HG03025 (cell line): ENCODE measurements around the gene GDF10.

Source experiments
- ATAC-seq: cut with Tn5 transposase; IDR thresholded peaks from one replicate; pipeline ENCODE4 v1.9.1; 2021; ENCODE audit warnings: mild to moderate bottlenecking, moderate library complexity; ENCODE audit not compliant: unreplicated experiment, low FRiP score

The GDF10 gene

DNA sequence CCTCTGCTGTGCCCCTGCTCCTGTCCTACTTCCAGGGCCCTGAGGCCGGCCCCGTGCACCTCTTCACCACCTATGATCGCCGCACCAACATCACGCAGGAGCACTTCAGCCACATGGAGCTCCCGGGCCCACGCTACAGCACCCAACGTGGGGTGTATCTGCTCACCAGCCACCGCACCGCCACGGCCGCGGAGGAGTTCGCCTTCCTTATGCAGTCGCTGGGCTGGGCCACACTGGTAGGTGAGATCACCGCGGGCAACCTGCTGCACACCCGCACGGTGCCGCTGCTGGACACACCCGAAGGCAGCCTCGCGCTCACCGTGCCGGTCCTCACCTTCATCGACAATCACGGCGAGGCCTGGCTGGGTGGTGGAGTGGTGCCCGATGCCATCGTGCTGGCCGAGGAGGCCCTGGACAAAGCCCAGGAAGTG lies 50.0 kb downstream of the GDF10 start:
- no peak for ATAC-seq

DNA sequence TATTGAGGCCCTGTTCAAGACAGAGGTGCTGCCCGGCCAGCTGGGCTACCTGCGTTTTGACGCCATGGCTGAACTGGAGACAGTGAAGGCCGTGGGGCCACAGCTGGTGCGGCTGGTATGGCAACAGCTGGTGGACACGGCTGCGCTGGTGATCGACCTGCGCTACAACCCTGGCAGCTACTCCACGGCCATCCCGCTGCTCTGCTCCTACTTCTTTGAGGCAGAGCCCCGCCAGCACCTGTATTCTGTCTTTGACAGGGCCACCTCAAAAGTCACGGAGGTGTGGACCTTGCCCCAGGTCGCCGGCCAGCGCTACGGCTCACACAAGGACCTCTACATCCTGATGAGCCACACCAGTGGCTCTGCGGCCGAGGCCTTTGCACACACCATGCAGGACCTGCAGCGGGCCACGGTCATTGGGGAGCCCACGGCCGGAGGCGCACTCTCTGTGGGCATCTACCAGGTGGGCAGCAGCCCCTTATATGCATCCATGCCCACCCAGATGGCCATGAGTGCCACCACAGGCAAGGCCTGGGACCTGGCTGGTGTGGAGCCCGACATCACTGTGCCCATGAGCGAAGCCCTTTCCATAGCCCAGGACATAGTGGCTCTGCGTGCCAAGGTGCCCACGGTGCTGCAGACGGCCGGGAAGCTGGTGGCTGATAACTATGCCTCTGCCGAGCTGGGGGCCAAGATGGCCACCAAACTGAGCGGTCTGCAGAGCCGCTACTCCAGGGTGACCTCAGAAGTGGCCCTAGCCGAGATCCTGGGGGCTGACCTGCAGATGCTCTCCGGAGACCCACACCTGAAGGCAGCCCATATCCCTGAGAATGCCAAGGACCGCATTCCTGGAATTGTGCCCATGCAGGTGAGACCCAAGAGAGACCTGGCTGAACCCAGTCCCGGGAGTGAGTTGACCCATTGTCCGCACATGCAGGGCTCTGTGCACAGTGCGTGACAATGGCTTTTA lies 51.0 kb downstream of the GDF10 start:
- no peak for ATAC-seq

GRCh38 chr10:47351899-47352815 lies 52.2 kb downstream of the GDF10 start:
- no peak for ATAC-seq

DNA sequence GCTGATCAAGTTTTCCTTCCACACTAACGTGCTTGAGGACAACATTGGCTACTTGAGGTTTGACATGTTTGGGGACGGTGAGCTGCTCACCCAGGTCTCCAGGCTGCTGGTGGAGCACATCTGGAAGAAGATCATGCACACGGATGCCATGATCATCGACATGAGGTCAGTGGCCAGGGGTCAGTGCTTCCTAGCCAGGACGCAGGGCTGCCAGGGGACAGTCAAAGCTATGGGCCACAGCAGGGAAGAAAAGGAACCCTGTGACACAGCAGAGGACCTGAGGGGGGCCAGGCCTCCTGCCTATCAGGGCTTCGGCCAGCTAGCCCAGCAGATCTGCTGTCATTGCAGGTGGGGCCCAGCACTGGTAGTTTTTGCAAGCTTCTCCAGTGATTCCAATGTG lies 53.4 kb downstream of the GDF10 start:
- no peak for ATAC-seq

- ATAC-seq, result no peak
Observed at GRCh38 chr10:47354165-47354564, 54.2 kb downstream of the GDF10 start.

GRCh38 chr10:47354900-47355299 lies 54.9 kb downstream of the GDF10 start:
- ATAC-seq, result no peak

GRCh38 chr10:47356708-47357107 lies 56.7 kb downstream of the GDF10 start:
- ATAC-seq, result no peak

DNA sequence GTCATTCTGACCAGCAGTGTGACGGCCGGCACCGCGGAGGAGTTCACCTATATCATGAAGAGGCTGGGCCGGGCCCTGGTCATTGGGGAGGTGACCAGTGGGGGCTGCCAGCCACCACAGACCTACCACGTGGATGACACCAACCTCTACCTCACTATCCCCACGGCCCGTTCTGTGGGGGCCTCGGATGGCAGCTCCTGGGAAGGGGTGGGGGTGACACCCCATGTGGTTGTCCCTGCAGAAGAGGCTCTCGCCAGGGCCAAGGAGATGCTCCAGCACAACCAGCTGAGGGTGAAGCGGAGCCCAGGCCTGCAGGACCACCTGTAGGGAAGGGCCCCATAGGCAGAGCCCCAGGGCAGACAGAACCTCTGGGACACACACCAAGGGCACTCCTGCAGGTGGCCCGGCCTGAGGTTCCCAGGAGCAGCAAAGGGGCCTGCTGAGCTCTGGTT lies 57.2 kb downstream of the GDF10 start:
- ATAC-seq, result no peak

GRCh38 chr10:47357911-47358310 lies 57.9 kb downstream of the GDF10 start:
- ATAC-seq, result no peak

GRCh38 chr10:47358457-47358856 lies 58.5 kb downstream of the GDF10 start:
- ATAC-seq, result no peak

- ATAC-seq, result no peak
Observed at GRCh38 chr10:47359101-47359500, 59.1 kb downstream of the GDF10 start.

- no peak for ATAC-seq
Observed at GRCh38 chr10:47359626-47360418, 59.8 kb downstream of the GDF10 start.

DNA sequence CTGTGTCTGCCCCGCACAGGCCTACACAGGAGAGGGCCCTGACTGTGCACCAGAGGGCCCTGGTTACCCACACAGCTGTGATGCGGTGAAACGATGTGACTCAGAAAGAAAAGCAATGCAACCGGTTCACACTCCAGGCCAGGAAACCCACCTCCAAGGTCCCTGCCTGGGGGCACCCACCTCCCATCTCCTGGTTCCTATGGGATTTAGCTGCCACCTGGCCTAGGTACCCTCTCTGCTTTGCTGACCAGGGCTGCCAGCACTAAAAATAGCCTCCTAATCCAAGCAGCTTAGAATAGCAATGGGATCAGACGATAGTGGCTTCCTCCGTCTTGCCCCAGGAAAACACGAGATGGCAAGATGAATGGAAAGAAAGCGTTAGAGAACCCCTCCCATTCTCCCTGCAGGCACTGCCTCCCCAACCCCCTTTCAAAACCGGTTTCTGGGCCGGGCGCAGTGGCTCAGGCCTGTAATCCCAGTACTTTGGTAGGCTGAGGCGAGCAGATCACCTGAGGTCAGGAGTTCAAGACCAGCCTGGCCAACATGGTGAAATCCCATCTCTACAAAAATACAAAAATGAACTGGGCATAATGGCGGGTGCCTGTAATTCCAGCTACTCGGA lies 60.5 kb downstream of the GDF10 start:
- no peak for ATAC-seq

GRCh38 chr10:47361293-47361692 lies 61.3 kb downstream of the GDF10 start:
- no peak for ATAC-seq

DNA sequence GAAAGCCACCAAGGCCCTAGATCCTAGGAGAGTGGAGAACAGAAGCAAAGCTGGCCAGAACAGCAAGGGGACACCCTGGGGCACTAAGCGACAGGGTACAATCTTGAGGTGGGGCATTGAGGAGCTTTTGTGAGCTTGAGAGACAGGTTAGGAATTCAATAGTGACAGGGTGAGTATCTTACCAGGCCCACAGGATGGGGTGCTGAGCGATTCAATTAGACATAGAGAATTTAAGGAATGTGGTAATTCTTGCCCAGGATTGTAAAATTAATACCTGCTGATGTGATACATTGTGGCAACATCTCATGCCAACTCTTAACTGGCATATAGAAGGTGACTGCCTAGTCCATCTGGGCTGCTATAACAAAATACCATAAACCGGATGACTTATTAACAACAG lies 62.2 kb downstream of the GDF10 start:
- ATAC-seq, result no peak
